K562 (cell line): ENCODE measurements around the gene SORCS2. TPM values are rescaled to one million over a fixed set of nuclear protein-coding genes. Genes with fewer than 3 reads are reported as not detected.

Experiments
- ATAC-seq: fragments of 200-7000 bp; cut with Tn5 transposase; 3 replicates; pipeline ENCODE4 v1.9.1; 2020; ENCODE audit warnings: moderate library complexity
- BruUV-seq: library from RNA; stranded (reverse); fragments of 400-500 nt; replicated peaks from 2 replicates; lab custom pipeline; 2021; lab: Mats Ljungman, UMichigan
- CTCF ChIA-PET: fragments of 300-600 bp; formaldehyde crosslinking; extraction: SDS; loops from one replicate; lab custom pipeline; 2021; ENCODE audit warnings: low intra/inter-chr PET ratio; lab: Yijun Ruan, JAX
- POLR2A ChIA-PET: fragments of 300-600, 350-650 bp; sonication (Branson Sonifier 250); formaldehyde crosslinking; extraction: SDS; loops from one replicate; lab custom pipeline; 2021; ENCODE audit warnings: antibody characterized with exemption, inconsistent platforms; lab: Yijun Ruan, JAX
- DNase-seq, 4 experiments: peaks; one replicate each; pipeline versions ENCODE4 v3.0.0 to v3.0.0-alpha.2; 2011 to 2018; ENCODE audit warnings: low spot score in 3 of 4, mixed read lengths in 3 of 4; ENCODE audit errors: extremely low read depth in 1 of 4
- FAIRE-seq: peaks from 2 replicates; lab custom pipeline; 2011; peaks lifted over from hg19 to GRCh38; lab: Jason Lieb, UNC
- H2AFZ ChIP-seq: 2 replicates; pipeline ENCODE4 v1.6.0; 2011; ENCODE audit warnings: low read depth, low read length, control low read depth, inconsistent platforms
- H3K27ac ChIP-seq: fragments of 200-600 bp; 3 replicates; pipeline ENCODE4 v1.8.0; 2011; ENCODE audit warnings: low read depth, mild to moderate bottlenecking, control low read depth, inconsistent platforms, low read length, moderate library complexity, mixed read lengths; ENCODE audit errors: extremely low read depth
- H3K27me3 ChIP-seq, 2 experiments: fragments of 300-600 bp in 1 of 2; 2 replicates in 1 of 2; 3 replicates in 1 of 2; pipeline versions ENCODE4 v1.6.0 to v1.8.0; 2011; ENCODE audit warnings: inconsistent platforms in 2 of 2, low read length in 2 of 2, mild to moderate bottlenecking in 1 of 2, mixed read lengths in 1 of 2, moderate library complexity in 1 of 2; ENCODE audit not compliant: control insufficient read depth in 2 of 2, insufficient read depth in 2 of 2
- H3K36me3 ChIP-seq: fragments of 300-600 bp; 3 replicates; pipeline ENCODE4 v1.8.0; 2011; ENCODE audit warnings: mild to moderate bottlenecking, low read length, inconsistent platforms; ENCODE audit not compliant: control insufficient read depth, insufficient read depth
- H3K4me1 ChIP-seq, 2 experiments: fragments of 200-600 bp in 1 of 2; replicated peaks in 1 of 2; 2 replicates in 1 of 2; 3 replicates in 1 of 2; pipeline versions ENCODE4 v1.5.1 to v1.8.0; 2011; ENCODE audit warnings: inconsistent platforms in 2 of 2, low read length in 2 of 2, mild to moderate bottlenecking in 1 of 2, mixed read lengths in 1 of 2, moderate library complexity in 1 of 2; ENCODE audit not compliant: control insufficient read depth in 2 of 2, insufficient read depth in 2 of 2
- H3K4me2 ChIP-seq: 2 replicates; pipeline ENCODE4 v1.6.1; 2011; ENCODE audit warnings: low read length, control low read depth, inconsistent platforms, mixed read lengths; ENCODE audit not compliant: insufficient read depth
- H3K4me3 ChIP-seq: fragments of 200-600 bp; sonication (generic), shearing (Covaris generic); 2 replicates; pipeline ENCODE4 v1.5.1; 2016; ENCODE audit warnings: control low read depth, inconsistent platforms
- H3K79me2 ChIP-seq: fragments of 200-600 bp; 3 replicates; pipeline ENCODE4 v1.8.0; 2011; ENCODE audit warnings: low read length, inconsistent platforms; ENCODE audit not compliant: control insufficient read depth, insufficient read depth
- H3K9ac ChIP-seq, 2 experiments: 2 replicates each; pipeline versions ENCODE4 v1.6.0 to v1.6.1; 2011; ENCODE audit warnings: low read depth in 2 of 2, low read length in 2 of 2, control low read depth in 1 of 2, inconsistent platforms in 1 of 2, mild to moderate bottlenecking in 1 of 2, mixed read lengths in 1 of 2; ENCODE audit not compliant: insufficient read depth in 1 of 2
- H3K9me1 ChIP-seq: one replicate; pipeline ENCODE4 v1.6.0; 2011; ENCODE audit warnings: inconsistent platforms, mild to moderate bottlenecking, low read length, moderate library complexity; ENCODE audit not compliant: control insufficient read depth, insufficient read depth
- H3K9me3 ChIP-seq: replicated peaks from 2 replicates; pipeline ENCODE4 v1.5.1; 2011; ENCODE audit warnings: low read depth, low read length, inconsistent platforms; ENCODE audit not compliant: control insufficient read depth, insufficient read depth
- H4K20me1 ChIP-seq: replicated peaks from 2 replicates; pipeline ENCODE4 v1.6.1; 2011; ENCODE audit warnings: low read length, inconsistent platforms, mixed read lengths; ENCODE audit not compliant: control insufficient read depth, insufficient read depth
- BCL6 ChIP-seq: fragments of 250-450 bp; sonication (Bioruptor Pico); IDR thresholded peaks from 2 replicates; pipeline ENCODE4 v1.4.0; 2020
- CBFA2T2 ChIP-seq: fragments of 450-650 bp; conservative IDR thresholded peaks from 2 replicates; pipeline ENCODE4 v1.6.1; 2017; ENCODE audit warnings: mild to moderate bottlenecking
- EP300 ChIP-seq: IDR thresholded peaks from 2 replicates; pipeline ENCODE4 v1.6.1; 2012; ENCODE audit warnings: low read length, improper control_type of control experiment
- HLTF ChIP-seq: fragments of 450-650 bp; IDR thresholded peaks from 2 replicates; pipeline ENCODE4 v1.6.1; 2016
- HNRNPL ChIP-seq: fragments of 200-400 bp; formaldehyde crosslinking; IDR thresholded peaks from 2 replicates; pipeline ENCODE4 v1.6.1; 2017; ENCODE audit warnings: low read depth, mild to moderate bottlenecking, low read length
- HOXB6 ChIP-seq: fragments of 250-450 bp; sonication (Bioruptor Pico); IDR thresholded peaks from 2 replicates; pipeline ENCODE4 v1.5.1; 2022; ENCODE audit warnings: mild to moderate bottlenecking, borderline replicate concordance
- RBBP5 ChIP-seq: fragments of 200-600 bp; sonication (generic); IDR thresholded peaks from 2 replicates; pipeline ENCODE4 v1.6.1; 2012; ENCODE audit warnings: borderline replicate concordance, mild to moderate bottlenecking, low read length, control low read depth, inconsistent platforms; ENCODE audit not compliant: insufficient read depth, poor library complexity, severe bottlenecking
- REST ChIP-seq, 2 experiments: fragments of 450-650 bp; formaldehyde crosslinking in 1 of 2; IDR thresholded peaks; 2 replicates each; pipeline versions ENCODE4 v1.4.0 to v1.6.1; 2014 to 2020; ENCODE audit warnings: mild to moderate bottlenecking in 2 of 2, borderline replicate concordance in 1 of 2, low read depth in 1 of 2
- RFX7 ChIP-seq: fragments of 250-450 bp; sonication (Bioruptor Pico); IDR thresholded peaks from 2 replicates; pipeline ENCODE4 v1.5.1; 2021; ENCODE audit warnings: mild to moderate bottlenecking
- ZNF143 ChIP-seq: sonication (generic); formaldehyde crosslinking; IDR thresholded peaks from 2 replicates; pipeline ENCODE4 v1.9.0; 2022; ENCODE audit warnings: mild to moderate bottlenecking, missing genetic modification reagents
- WGBS: fragments of 100-300 bp; shearing (Covaris generic); methylation state at CpG from one replicate; pipeline ENCODE4 v1.1.6; 2016; ENCODE audit warnings: low coverage, mixed read lengths; ENCODE audit not compliant: insufficient coverage; ENCODE audit errors: missing lambda C conversion rate; 5-methylcytosine and 5-hydroxymethylcytosine counted together
- in situ Hi-C: fragments of 300-500 bp; cut with MboI; formaldehyde crosslinking; loops from 4 replicates; pipeline ENCODE4 v1.15.0; 2018; ENCODE audit warnings: inconsistent platforms, mixed read lengths
- intact Hi-C: fragments of 100-400 bp; cut with micrococcal nuclease; formaldehyde crosslinking; loops from 2 replicates; pipeline ENCODE4 v1.14.2; 2022
- polyA plus RNA-seq, 8 experiments: library from polyadenylated mRNA; depleted of rRNA in 4 of 8; stranded (reverse) in 5 of 8; unstranded in 3 of 8; fragments of >200 nt; fragmentation: Nextera tagmentation in 2 of 8; fragmentation: Illumina TruSeq in 1 of 8; extraction: Ambion mirVana in 2 of 8; extraction: Trizol in 1 of 8; gene quantifications; 2 replicates each; pipeline versions ENCODE4 v1.2.1 to v1.2.3, GENCODE V29; 2011 to 2014; ENCODE audit warnings: inconsistent platforms in 1 of 8, missing spikeins in 1 of 8
- total RNA-seq, 7 experiments: library from RNA; depleted of rRNA in 6 of 7; stranded (reverse); fragments of >200 nt in 6 of 7; fragmentation: Illumina TruSeq in 2 of 7; extraction: Trizol in 2 of 7; gene quantifications; 2 replicates each; pipeline versions ENCODE4 v1.2.1 to v1.2.3, GENCODE V29; 2011 to 2021; ENCODE audit warnings: low replicate concordance in 1 of 7

The SORCS2 gene
- total and polyA plus RNA-seq, 9 of the 15 experiments (the other 6 are each of a cell fraction or from before 2014, with no cell fraction given) = not detected

- no peak for ATAC-seq
- ChIA-PET POLR2A (no interaction called here), CTCF (no interaction called here)
- H4K20me1 ChIP-seq = no peaks in the 10 kb centered on the region; the same call in none of the 2 replicates
- DNase-seq = no peak
- WGBS = 3% methylated on average over 5 of the region's 5 CpGs
- H3K4me3 ChIP-seq = no peak overlapping the region
- H3K9me3 ChIP-seq = no peaks in the 10 kb centered on the region
- H3K79me2 ChIP-seq = no peaks in the 10 kb centered on the region
- in situ Hi-C loops = no loop called here
- H3K27me3 ChIP-seq = peaks cover 22 to 80% of the 10 kb centered on the region in 2 experiments; a peak in 4 of 5 replicates
- no peaks in the 10 kb centered on the region for H3K9me1 ChIP-seq
- no TSS peak for BruUV-seq
- no peak for FAIRE-seq
- no peaks in the 10 kb centered on the region for H3K36me3 ChIP-seq
- no peaks in the 10 kb centered on the region for H3K4me1 ChIP-seq
- no peak overlapping the region for H3K27ac ChIP-seq
- H3K9ac ChIP-seq = no peak overlapping the region
- no peak for TF ChIP-seq ZNF143 (CRISPR knock-in tag)
- no peak for TF ChIP-seq HLTF
- no peak for TF ChIP-seq BCL6 (CRISPR knock-in tag)
- TF ChIP-seq CBFA2T2 = no peak
- TF ChIP-seq RFX7 (CRISPR knock-in tag) = no peak
- TF ChIP-seq EP300 = no peak
- no peak for TF ChIP-seq HNRNPL
- no peak overlapping the region for H2AFZ ChIP-seq
- no peak overlapping the region for H3K4me2 ChIP-seq
- intact Hi-C loops = no loop called here
Measured at GRCh38 chr4:7223541-7223940, 31.2 kb downstream of the SORCS2 start.

GRCh38 chr4:7224001-7224400, 31.7 kb downstream of the SORCS2 start:
- Histone ChIP-seq H3K9ac (no peak overlapping the region), H3K4me2 (no peak overlapping the region), H3K4me3 (no peak overlapping the region), H3K36me3 (no peaks in the 10 kb centered on the region), H3K9me1 (no peaks in the 10 kb centered on the region), H2AFZ (no peak overlapping the region), H3K79me2 (no peaks in the 10 kb centered on the region), H3K27ac (no peak overlapping the region), H3K4me1 (no peaks in the 10 kb centered on the region), H3K9me3 (no peaks in the 10 kb centered on the region), H3K27me3 (peaks cover 19 to 78% of the 10 kb centered on the region in 2 experiments; a peak in 4 of 5 replicates), H4K20me1 (no peaks in the 10 kb centered on the region; the same call in none of the 2 replicates)
- DNase-seq (no peak), ATAC-seq (no peak), FAIRE-seq (no peak)
- no TSS peak for BruUV-seq
- intact Hi-C loops = no loop called here
- POLR2A ChIA-PET = no interaction called here
- CTCF ChIA-PET = no interaction called here
- 0% methylated on average over 4 of the region's 4 CpGs for WGBS
- in situ Hi-C loops = no loop called here
- TF ChIP-seq HOXB6 (CRISPR knock-in tag) = no peak
- no peak for TF ChIP-seq REST (IDR thresholded peaks at IDR 0.05; ENCODE audit: borderline replicate concordance)
- no peak for TF ChIP-seq REST (CRISPR knock-in tag; IDR thresholded peaks at IDR 0.05; ENCODE audit: low read depth)
- TF ChIP-seq RBBP5 = no peak
